A673 (cell line): Measurements from ENCODE around the gene GLI2. TPM values are rescaled to one million over a fixed set of nuclear protein-coding genes. Genes with fewer than 3 reads are reported as not detected.

Experiments
- BruUV-seq: library from RNA; stranded (reverse); fragments of 400-500 nt; replicated peaks from 2 replicates; lab custom pipeline; 2021; lab: Mats Ljungman, UMichigan
- CTCF ChIA-PET: fragments of 300-600 bp; sonication (Branson Sonifier 250); formaldehyde crosslinking; loops from one replicate; lab custom pipeline; 2022; ENCODE audit warnings: antibody characterized with exemption; lab: Charles Lee
- POLR2A ChIA-PET: fragments of 300-600 bp; sonication (Branson Sonifier 250); formaldehyde crosslinking; loops from one replicate; lab custom pipeline; 2022; ENCODE audit warnings: antibody characterized with exemption; ENCODE audit not compliant: low non-redundant PET; lab: Charles Lee
- DNase-seq: peaks from one replicate; pipeline ENCODE4 v3.0.0-alpha.2; 2015; ENCODE audit warnings: low spot score
- H3K27ac ChIP-seq: fragments of 200-600 bp; sonication (generic); 2 replicates; pipeline ENCODE4 v1.5.1; 2016; ENCODE audit warnings: mixed run types, low read depth, mild to moderate bottlenecking, mixed read lengths, antibody characterized with exemption, low read length; ENCODE audit not compliant: poor library complexity, severe bottlenecking
- H3K27me3 ChIP-seq: fragments of 200-600 bp; sonication (generic); replicated peaks from 2 replicates; pipeline ENCODE4 v1.6.1; 2017; ENCODE audit warnings: mixed run types, low read depth, mild to moderate bottlenecking, mixed read lengths, antibody characterized with exemption, low read length; ENCODE audit not compliant: insufficient read depth, poor library complexity
- H3K36me3 ChIP-seq: fragments of 200-600 bp; sonication (generic); 2 replicates; pipeline ENCODE4 v1.6.1; 2016; ENCODE audit warnings: mixed run types, mild to moderate bottlenecking, mixed read lengths, antibody characterized with exemption, low read length; ENCODE audit not compliant: insufficient read depth, poor library complexity, severe bottlenecking
- H3K4me1 ChIP-seq: fragments of 200-600 bp; sonication (generic); 2 replicates; pipeline ENCODE4 v1.6.1; 2017; ENCODE audit warnings: mixed run types, mild to moderate bottlenecking, mixed read lengths, antibody characterized with exemption, low read length; ENCODE audit not compliant: insufficient read depth, poor library complexity, severe bottlenecking
- H3K4me3 ChIP-seq: fragments of 200-600 bp; sonication (generic); 2 replicates; pipeline ENCODE4 v1.5.1; 2016; ENCODE audit warnings: low read depth, mixed run types, mild to moderate bottlenecking, mixed read lengths, low read length; ENCODE audit not compliant: poor library complexity, severe bottlenecking
- H3K9me3 ChIP-seq: fragments of 200-600 bp; sonication (generic); 2 replicates; pipeline ENCODE4 v1.6.1; 2016; ENCODE audit warnings: mixed run types, low read depth, mild to moderate bottlenecking, mixed read lengths, antibody characterized with exemption, low read length; ENCODE audit not compliant: poor library complexity, severe bottlenecking
- EZH2 ChIP-seq: fragments of 200-600 bp; sonication (generic); IDR thresholded peaks from 2 replicates; pipeline ENCODE4 v1.6.1; 2017; ENCODE audit warnings: borderline replicate concordance, low read depth, mild to moderate bottlenecking, mixed read lengths, antibody characterized with exemption, low read length; ENCODE audit not compliant: poor library complexity, severe bottlenecking
- intact Hi-C: fragments of 100-400 bp; cut with micrococcal nuclease; formaldehyde crosslinking; loops from one replicate; pipeline ENCODE4 v1.10.0; 2022; ENCODE audit not compliant: unreplicated experiment
- total RNA-seq: library from RNA; stranded (reverse); gene quantifications from 2 replicates; pipeline ENCODE4 v1.2.3, GENCODE V29; 2021
- TF ChIP-seq, protein P1 (sequence below): fragments of 300-800, 200-600 bp; sonication (generic); conservative IDR thresholded peaks from 2 replicates; pipeline ENCODE4 v1.5.1; 2017; ENCODE audit warnings: low read depth, mild to moderate bottlenecking, antibody characterized with exemption, low read length, moderate library complexity, mixed read lengths

The GLI2 gene
- total RNA-seq, 1 experiment from 2014 or later: 8.1 TPM

DNA sequence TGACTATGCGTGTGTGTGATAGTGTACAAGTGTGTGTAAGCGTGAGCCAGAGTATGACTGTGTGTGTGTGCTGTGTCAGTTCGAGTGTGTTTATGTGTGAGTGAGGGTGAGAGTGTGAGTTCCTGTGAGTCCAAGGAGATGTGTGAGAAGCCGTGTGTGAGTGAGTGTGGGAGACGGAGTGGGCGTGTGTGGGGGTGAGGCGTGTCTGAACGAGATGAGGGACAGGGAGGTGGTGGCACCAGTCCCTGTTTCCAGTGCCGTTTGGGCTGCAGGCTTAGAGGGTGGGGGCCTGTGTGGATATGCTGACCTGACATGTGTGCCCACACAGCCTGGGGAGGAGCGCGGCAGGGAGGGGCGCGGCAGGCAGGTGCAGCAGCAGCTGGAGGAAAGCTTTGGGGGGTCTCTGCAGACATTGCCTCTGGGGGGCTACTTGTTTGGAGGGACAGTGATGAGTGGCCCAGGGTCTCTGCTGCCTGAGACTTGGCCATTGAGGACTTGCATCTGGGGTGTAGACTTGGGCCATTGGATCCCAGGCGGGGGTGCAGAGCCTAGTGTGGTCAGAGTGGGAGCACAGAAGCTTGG, 41.6 kb downstream of the GLI2 start:
- DNase-seq: no peak
- peaks cover 25% of the 10 kb centered on the region for H3K4me1 ChIP-seq
- TF ChIP-seq, protein P1, sequence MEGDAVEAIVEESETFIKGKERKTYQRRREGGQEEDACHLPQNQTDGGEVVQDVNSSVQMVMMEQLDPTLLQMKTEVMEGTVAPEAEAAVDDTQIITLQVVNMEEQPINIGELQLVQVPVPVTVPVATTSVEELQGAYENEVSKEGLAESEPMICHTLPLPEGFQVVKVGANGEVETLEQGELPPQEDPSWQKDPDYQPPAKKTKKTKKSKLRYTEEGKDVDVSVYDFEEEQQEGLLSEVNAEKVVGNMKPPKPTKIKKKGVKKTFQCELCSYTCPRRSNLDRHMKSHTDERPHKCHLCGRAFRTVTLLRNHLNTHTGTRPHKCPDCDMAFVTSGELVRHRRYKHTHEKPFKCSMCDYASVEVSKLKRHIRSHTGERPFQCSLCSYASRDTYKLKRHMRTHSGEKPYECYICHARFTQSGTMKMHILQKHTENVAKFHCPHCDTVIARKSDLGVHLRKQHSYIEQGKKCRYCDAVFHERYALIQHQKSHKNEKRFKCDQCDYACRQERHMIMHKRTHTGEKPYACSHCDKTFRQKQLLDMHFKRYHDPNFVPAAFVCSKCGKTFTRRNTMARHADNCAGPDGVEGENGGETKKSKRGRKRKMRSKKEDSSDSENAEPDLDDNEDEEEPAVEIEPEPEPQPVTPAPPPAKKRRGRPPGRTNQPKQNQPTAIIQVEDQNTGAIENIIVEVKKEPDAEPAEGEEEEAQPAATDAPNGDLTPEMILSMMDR: no peak
- TF ChIP-seq EZH2: no peak
- intact Hi-C loops: no loop called here
- no TSS peak for BruUV-seq
- POLR2A ChIA-PET: interaction anchor here (0.6 kb wide), 2 partner anchors 129 to 982 kb away, joined by 3 to 4 read pairs; no protein-coding TSS in a partner anchor
- H3K27me3 ChIP-seq: no peaks in the 10 kb centered on the region
- no peaks in the 10 kb centered on the region for H3K9me3 ChIP-seq
- CTCF ChIA-PET: no interaction called here
- no peak overlapping the region for H3K27ac ChIP-seq
- no peak overlapping the region for H3K4me3 ChIP-seq
- no peaks in the 10 kb centered on the region for H3K36me3 ChIP-seq

DNA sequence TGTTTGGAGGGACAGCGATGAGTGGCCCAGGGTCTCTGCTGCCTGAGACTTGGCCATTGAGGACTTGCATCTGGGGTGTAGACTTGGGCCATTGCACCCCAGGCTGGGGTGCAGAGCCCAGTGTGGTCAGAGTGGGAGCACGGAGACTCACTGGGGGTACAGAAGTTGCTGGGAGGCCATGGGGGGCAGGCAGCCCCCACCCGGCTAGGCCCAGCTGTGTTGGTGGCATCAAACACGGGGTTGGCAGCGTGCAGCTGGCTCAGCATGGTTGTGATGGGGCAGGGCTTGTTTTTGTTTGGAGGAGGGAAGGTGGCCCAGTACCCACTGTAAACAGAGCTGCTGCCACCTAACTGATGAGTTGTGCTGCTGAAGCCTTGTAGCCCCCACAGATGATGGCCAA, 42.1 kb downstream of the GLI2 start:
- Histone ChIP-seq H3K36me3 (no peaks in the 10 kb centered on the region), H3K27me3 (no peaks in the 10 kb centered on the region), H3K27ac (no peak overlapping the region), H3K9me3 (no peaks in the 10 kb centered on the region), H3K4me1 (peaks cover 23% of the 10 kb centered on the region), H3K4me3 (no peak overlapping the region)
- no TSS peak for BruUV-seq
- POLR2A ChIA-PET: no interaction called here
- intact Hi-C loops: no loop called here
- no peak for TF ChIP-seq EZH2
- TF ChIP-seq, protein P1: no peak
- CTCF ChIA-PET: no interaction called here
- DNase-seq: no peak

DNA sequence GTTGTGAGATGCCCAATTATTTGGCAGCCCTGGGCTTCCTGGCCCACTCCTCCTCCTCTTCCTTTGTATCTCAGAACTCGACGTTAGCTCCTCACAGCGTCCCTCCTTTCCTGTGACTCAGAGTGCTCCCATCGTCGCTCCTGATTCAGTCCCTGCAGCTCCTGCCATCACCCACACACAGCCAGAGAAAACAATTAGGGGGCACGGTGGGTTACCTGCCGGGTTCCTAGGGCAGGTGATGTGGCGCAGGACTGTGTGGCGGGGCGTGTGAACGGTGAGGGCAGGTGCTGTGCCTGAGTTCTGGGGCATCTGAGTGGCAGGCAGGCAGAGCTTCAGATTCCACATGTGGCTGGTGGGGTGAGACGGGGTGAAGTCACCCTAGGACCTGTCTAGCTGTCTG, 42.6 kb downstream of the GLI2 start:
- intact Hi-C loops: no loop called here
- CTCF ChIA-PET: no interaction called here
- Histone ChIP-seq H3K27ac (no peak overlapping the region), H3K27me3 (no peaks in the 10 kb centered on the region), H3K4me1 (peaks cover 23% of the 10 kb centered on the region), H3K9me3 (no peaks in the 10 kb centered on the region), H3K36me3 (no peaks in the 10 kb centered on the region), H3K4me3 (no peak overlapping the region)
- BruUV-seq: no TSS peak
- no peak for TF ChIP-seq EZH2
- TF ChIP-seq, protein P1: no peak
- POLR2A ChIA-PET: no interaction called here
- DNase-seq: no peak
